ENCODE results near the gene PRKG1.
A peak's percentile ranks its signal among the peaks of the same experiment; 100 is the strongest.

The PRKG1 gene

DNA sequence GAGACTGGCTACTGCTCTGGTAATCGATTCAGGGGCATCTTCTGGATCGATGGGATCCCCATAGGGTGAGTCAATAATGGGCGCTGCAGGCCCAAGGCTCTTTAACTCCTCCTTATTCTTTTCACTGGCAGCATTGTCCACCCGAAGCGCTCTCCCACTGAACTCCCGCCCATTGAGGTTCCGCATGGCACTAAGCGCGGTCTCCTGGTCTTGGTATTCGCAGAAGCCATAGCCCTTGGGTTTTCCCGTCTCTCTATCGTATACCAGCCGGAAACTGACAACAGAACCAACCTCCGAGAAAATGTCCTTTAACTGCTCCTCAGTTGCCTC, 624.8 kb downstream of the PRKG1 start:
- TF ChIP-seq EZH2phosphoT487 (IDR thresholded peaks at IDR 0.05; ENCODE audit: borderline replicate concordance): no peak
- TF ChIP-seq, protein P1, sequence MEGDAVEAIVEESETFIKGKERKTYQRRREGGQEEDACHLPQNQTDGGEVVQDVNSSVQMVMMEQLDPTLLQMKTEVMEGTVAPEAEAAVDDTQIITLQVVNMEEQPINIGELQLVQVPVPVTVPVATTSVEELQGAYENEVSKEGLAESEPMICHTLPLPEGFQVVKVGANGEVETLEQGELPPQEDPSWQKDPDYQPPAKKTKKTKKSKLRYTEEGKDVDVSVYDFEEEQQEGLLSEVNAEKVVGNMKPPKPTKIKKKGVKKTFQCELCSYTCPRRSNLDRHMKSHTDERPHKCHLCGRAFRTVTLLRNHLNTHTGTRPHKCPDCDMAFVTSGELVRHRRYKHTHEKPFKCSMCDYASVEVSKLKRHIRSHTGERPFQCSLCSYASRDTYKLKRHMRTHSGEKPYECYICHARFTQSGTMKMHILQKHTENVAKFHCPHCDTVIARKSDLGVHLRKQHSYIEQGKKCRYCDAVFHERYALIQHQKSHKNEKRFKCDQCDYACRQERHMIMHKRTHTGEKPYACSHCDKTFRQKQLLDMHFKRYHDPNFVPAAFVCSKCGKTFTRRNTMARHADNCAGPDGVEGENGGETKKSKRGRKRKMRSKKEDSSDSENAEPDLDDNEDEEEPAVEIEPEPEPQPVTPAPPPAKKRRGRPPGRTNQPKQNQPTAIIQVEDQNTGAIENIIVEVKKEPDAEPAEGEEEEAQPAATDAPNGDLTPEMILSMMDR (conservative IDR thresholded peaks at IDR 0.05; ENCODE audit: low read length): no peak
- H3K4me2 ChIP-seq (ENCODE audit: low read depth, low read length, poor library complexity, severe bottlenecking): peak overlapping the region; percentile 100
- peaks cover 48% of the 10 kb centered on the region for H3K4me1 ChIP-seq (ENCODE audit: insufficient read depth, low read length, poor library complexity, severe bottlenecking)
- H3K9me2 ChIP-seq (replicated peaks; ENCODE audit: low read depth, low read length): no peaks in the 10 kb centered on the region
- H3F3A ChIP-seq (ENCODE audit: low read depth): no peaks in the 10 kb centered on the region
- peaks cover 46% of the 10 kb centered on the region for H4K20me1 ChIP-seq (ENCODE audit: insufficient read depth, low read length, poor library complexity, severe bottlenecking)
- H2AFZ ChIP-seq (ENCODE audit: low read length): peak overlapping the region; percentile 97
- peak overlapping the region; percentile 88 for H3K4me3 ChIP-seq (ENCODE audit: low read length, poor library complexity, severe bottlenecking)
- H3K9ac ChIP-seq (ENCODE audit: low read depth, low read length, poor library complexity, severe bottlenecking): peak overlapping the region; percentile 98
- H3K79me2 ChIP-seq (ENCODE audit: insufficient read depth, low read length): peaks cover 41% of the 10 kb centered on the region
- H3K27me3 ChIP-seq (ENCODE audit: insufficient read depth, low read length, poor library complexity, severe bottlenecking): peaks cover 5% of the 10 kb centered on the region
- no peaks in the 10 kb centered on the region for H3K36me3 ChIP-seq (ENCODE audit: insufficient read depth, low read length)
- no peaks in the 10 kb centered on the region for H3K9me3 ChIP-seq (ENCODE audit: insufficient read depth, low read depth, low read length)

DNA sequence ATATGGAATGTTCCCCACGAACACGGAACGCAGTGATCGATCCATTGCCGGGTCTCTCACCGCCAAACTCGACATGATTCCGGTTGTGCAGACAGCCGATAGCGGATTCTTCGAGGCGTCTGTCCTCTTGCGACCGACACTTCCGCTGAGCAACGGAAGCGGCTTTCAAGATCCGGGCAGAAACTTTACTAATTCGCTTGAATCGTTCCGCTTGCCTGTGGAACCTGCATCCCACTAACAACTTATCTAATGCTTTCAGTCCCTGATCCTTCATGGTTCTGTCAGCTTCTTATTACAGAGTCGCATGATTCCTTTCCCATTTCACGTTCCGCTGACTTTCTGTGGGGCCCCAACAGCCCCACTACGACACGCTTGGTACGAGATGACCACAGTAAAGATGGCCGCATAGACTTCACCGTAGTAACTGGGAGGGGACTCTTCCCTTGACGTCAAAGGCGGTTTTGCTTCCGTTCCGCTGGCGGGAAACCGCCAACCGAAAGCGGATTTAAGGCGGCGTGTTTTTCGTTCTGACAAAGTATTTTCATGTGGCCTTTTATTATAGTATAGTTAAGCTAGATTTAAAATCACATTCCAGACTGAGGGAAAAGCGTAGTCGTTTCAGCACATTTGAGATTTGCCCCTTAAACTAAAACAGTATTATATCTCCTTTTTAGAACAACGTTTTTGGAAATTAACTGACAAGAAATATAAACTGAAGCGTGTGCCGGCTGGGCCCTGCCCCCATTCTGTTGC, 625.4 kb downstream of the PRKG1 start, which contains the start of gene CSTF2T:
TSS of gene CSTF2T (minus strand) at position 121 of the 753 bp plus-strand sequence. CDS start at position 75, 46 bp downstream.
- H3K9me3 ChIP-seq (ENCODE audit: insufficient read depth, low read depth, low read length): no peaks in the 10 kb centered on the region
- no peaks in the 10 kb centered on the region for H3K9me2 ChIP-seq (replicated peaks; ENCODE audit: low read depth, low read length)
- TF ChIP-seq EZH2phosphoT487 (IDR thresholded peaks at IDR 0.05; ENCODE audit: borderline replicate concordance): no peak
- TF ChIP-seq, protein P1 (conservative IDR thresholded peaks at IDR 0.05; ENCODE audit: low read length): no peak
- H3K4me1 ChIP-seq (ENCODE audit: insufficient read depth, low read length, poor library complexity, severe bottlenecking): peaks cover 45% of the 10 kb centered on the region
- H3K36me3 ChIP-seq (ENCODE audit: insufficient read depth, low read length): no peaks in the 10 kb centered on the region
- no peaks in the 10 kb centered on the region for H3F3A ChIP-seq (ENCODE audit: low read depth)
- H4K20me1 ChIP-seq (ENCODE audit: insufficient read depth, low read length, poor library complexity, severe bottlenecking): peaks cover 45% of the 10 kb centered on the region
- H2AFZ ChIP-seq (ENCODE audit: low read length): peak within 1 kb of the TSS; percentile 97
- peaks cover 41% of the 10 kb centered on the region for H3K79me2 ChIP-seq (ENCODE audit: insufficient read depth, low read length)
- peak within 1 kb of the TSS; percentile 88 for H3K4me3 ChIP-seq (ENCODE audit: low read length, poor library complexity, severe bottlenecking)
- H3K4me2 ChIP-seq (ENCODE audit: low read depth, low read length, poor library complexity, severe bottlenecking): peak within 1 kb of the TSS; percentile 100
- peaks cover 5% of the 10 kb centered on the region for H3K27me3 ChIP-seq (ENCODE audit: insufficient read depth, low read length, poor library complexity, severe bottlenecking)
- peak within 1 kb of the TSS; percentile 98 for H3K9ac ChIP-seq (ENCODE audit: low read depth, low read length, poor library complexity, severe bottlenecking)

DNA sequence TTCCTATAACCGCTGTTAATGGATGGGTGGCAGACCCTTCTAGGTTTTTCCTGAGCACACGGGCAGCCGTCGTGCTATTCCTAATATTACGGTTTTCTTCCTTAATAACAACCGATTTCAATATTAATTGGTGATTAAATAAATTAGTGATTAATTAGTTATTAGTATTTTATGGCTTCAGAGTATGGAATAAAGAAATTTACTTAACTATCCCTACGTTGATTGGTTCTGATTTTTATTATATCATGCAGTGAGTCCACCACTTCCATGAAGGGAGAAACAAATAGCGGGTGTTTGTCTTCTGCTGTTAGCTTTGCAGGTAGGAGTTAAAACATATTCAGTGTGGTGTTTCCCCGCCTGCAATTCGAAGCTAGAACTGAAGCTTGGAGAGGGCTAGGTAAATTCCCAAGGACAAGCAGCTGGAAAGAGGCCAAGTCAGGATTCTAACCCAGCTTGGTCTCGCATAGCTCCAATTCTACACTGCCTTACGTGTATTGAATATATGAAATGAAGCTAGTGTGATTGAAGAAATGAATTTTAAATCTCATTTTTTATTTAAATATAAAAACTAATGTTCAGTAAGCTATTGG, 626.0 kb downstream of the PRKG1 start:
- peak overlapping the region; percentile 97 for H2AFZ ChIP-seq (ENCODE audit: low read length)
- peak overlapping the region; percentile 100 for H3K4me2 ChIP-seq (ENCODE audit: low read depth, low read length, poor library complexity, severe bottlenecking)
- H3K27me3 ChIP-seq (ENCODE audit: insufficient read depth, low read length, poor library complexity, severe bottlenecking): peaks cover 5% of the 10 kb centered on the region
- TF ChIP-seq, protein P1 (conservative IDR thresholded peaks at IDR 0.05; ENCODE audit: low read length): no peak
- TF ChIP-seq EZH2phosphoT487 (IDR thresholded peaks at IDR 0.05; ENCODE audit: borderline replicate concordance): no peak
- no peaks in the 10 kb centered on the region for H3F3A ChIP-seq (ENCODE audit: low read depth)
- peak overlapping the region; percentile 98 for H3K9ac ChIP-seq (ENCODE audit: low read depth, low read length, poor library complexity, severe bottlenecking)
- no peaks in the 10 kb centered on the region for H3K36me3 ChIP-seq (ENCODE audit: insufficient read depth, low read length)
- H3K9me3 ChIP-seq (ENCODE audit: insufficient read depth, low read depth, low read length): no peaks in the 10 kb centered on the region
- H4K20me1 ChIP-seq (ENCODE audit: insufficient read depth, low read length, poor library complexity, severe bottlenecking): peaks cover 39% of the 10 kb centered on the region
- H3K4me1 ChIP-seq (ENCODE audit: insufficient read depth, low read length, poor library complexity, severe bottlenecking): peaks cover 44% of the 10 kb centered on the region
- peaks cover 41% of the 10 kb centered on the region for H3K79me2 ChIP-seq (ENCODE audit: insufficient read depth, low read length)
- peak overlapping the region; percentile 88 for H3K4me3 ChIP-seq (ENCODE audit: low read length, poor library complexity, severe bottlenecking)
- no peaks in the 10 kb centered on the region for H3K9me2 ChIP-seq (replicated peaks; ENCODE audit: low read depth, low read length)

Data from Loucy (cell line).